A673 (cell line): Measurements from ENCODE around the gene REC114. TPM values are rescaled to one million over a fixed set of nuclear protein-coding genes. Genes with fewer than 3 reads are reported as not detected.

Experiments used
- BruUV-seq: library from RNA; stranded (reverse); fragments of 400-500 nt; replicated peaks from 2 replicates; lab custom pipeline; 2021; lab: Mats Ljungman, UMichigan
- CTCF ChIA-PET: fragments of 300-600 bp; sonication (Branson Sonifier 250); formaldehyde crosslinking; loops from one replicate; lab custom pipeline; 2022; ENCODE audit warnings: antibody characterized with exemption; lab: Charles Lee
- POLR2A ChIA-PET: fragments of 300-600 bp; sonication (Branson Sonifier 250); formaldehyde crosslinking; loops from one replicate; lab custom pipeline; 2022; ENCODE audit warnings: antibody characterized with exemption; ENCODE audit not compliant: low non-redundant PET; lab: Charles Lee
- DNase-seq: peaks from one replicate; pipeline ENCODE4 v3.0.0-alpha.2; 2015; ENCODE audit warnings: low spot score
- H3K27ac ChIP-seq: fragments of 200-600 bp; sonication (generic); 2 replicates; pipeline ENCODE4 v1.5.1; 2016; ENCODE audit warnings: mixed run types, low read depth, mild to moderate bottlenecking, mixed read lengths, antibody characterized with exemption, low read length; ENCODE audit not compliant: poor library complexity, severe bottlenecking
- H3K27me3 ChIP-seq: fragments of 200-600 bp; sonication (generic); replicated peaks from 2 replicates; pipeline ENCODE4 v1.6.1; 2017; ENCODE audit warnings: mixed run types, low read depth, mild to moderate bottlenecking, mixed read lengths, antibody characterized with exemption, low read length; ENCODE audit not compliant: insufficient read depth, poor library complexity
- H3K36me3 ChIP-seq: fragments of 200-600 bp; sonication (generic); 2 replicates; pipeline ENCODE4 v1.6.1; 2016; ENCODE audit warnings: mixed run types, mild to moderate bottlenecking, mixed read lengths, antibody characterized with exemption, low read length; ENCODE audit not compliant: insufficient read depth, poor library complexity, severe bottlenecking
- H3K4me1 ChIP-seq: fragments of 200-600 bp; sonication (generic); 2 replicates; pipeline ENCODE4 v1.6.1; 2017; ENCODE audit warnings: mixed run types, mild to moderate bottlenecking, mixed read lengths, antibody characterized with exemption, low read length; ENCODE audit not compliant: insufficient read depth, poor library complexity, severe bottlenecking
- H3K4me3 ChIP-seq: fragments of 200-600 bp; sonication (generic); 2 replicates; pipeline ENCODE4 v1.5.1; 2016; ENCODE audit warnings: low read depth, mixed run types, mild to moderate bottlenecking, mixed read lengths, low read length; ENCODE audit not compliant: poor library complexity, severe bottlenecking
- H3K9me3 ChIP-seq: fragments of 200-600 bp; sonication (generic); 2 replicates; pipeline ENCODE4 v1.6.1; 2016; ENCODE audit warnings: mixed run types, low read depth, mild to moderate bottlenecking, mixed read lengths, antibody characterized with exemption, low read length; ENCODE audit not compliant: poor library complexity, severe bottlenecking
- EZH2 ChIP-seq: fragments of 200-600 bp; sonication (generic); IDR thresholded peaks from 2 replicates; pipeline ENCODE4 v1.6.1; 2017; ENCODE audit warnings: borderline replicate concordance, low read depth, mild to moderate bottlenecking, mixed read lengths, antibody characterized with exemption, low read length; ENCODE audit not compliant: poor library complexity, severe bottlenecking
- intact Hi-C: fragments of 100-400 bp; cut with micrococcal nuclease; formaldehyde crosslinking; loops from one replicate; pipeline ENCODE4 v1.10.0; 2022; ENCODE audit not compliant: unreplicated experiment
- total RNA-seq: library from RNA; stranded (reverse); gene quantifications from 2 replicates; pipeline ENCODE4 v1.2.3, GENCODE V29; 2021
- TF ChIP-seq, protein P1 (sequence below): fragments of 300-800, 200-600 bp; sonication (generic); conservative IDR thresholded peaks from 2 replicates; pipeline ENCODE4 v1.5.1; 2017; ENCODE audit warnings: low read depth, mild to moderate bottlenecking, antibody characterized with exemption, low read length, moderate library complexity, mixed read lengths

The REC114 gene
- total RNA-seq, 1 experiment from 2014 or later, result not detected

DNA sequence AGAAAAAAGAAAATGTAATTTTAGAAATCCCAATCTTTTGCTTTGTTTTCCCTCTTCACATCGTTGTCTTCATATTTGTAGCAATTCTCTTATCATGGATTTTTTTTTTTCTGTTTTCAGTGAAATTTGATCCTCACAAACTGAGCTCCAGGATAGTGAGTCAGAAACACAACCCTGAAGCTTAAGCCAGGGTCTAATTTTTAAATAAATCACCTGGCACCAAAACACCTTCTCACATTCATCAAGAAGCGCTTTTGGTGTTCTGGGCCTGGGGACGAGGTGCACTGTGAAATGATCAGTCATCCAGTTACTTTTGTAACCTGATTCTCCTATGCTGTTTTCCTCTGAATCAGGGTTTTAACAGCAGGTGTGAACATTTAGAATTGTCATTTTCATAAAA lies 87.7 kb downstream of the REC114 start:
- Histone ChIP-seq H3K27ac (no peak overlapping the region), H3K4me3 (no peak overlapping the region), H3K27me3 (peaks cover 16% of the 10 kb centered on the region), H3K36me3 (no peaks in the 10 kb centered on the region), H3K9me3 (no peaks in the 10 kb centered on the region), H3K4me1 (no peaks in the 10 kb centered on the region)
- CTCF ChIA-PET, result no interaction called here
- intact Hi-C loops, result no loop called here
- BruUV-seq, result no TSS peak
- TF ChIP-seq EZH2, result no peak
- TF ChIP-seq, protein P1, sequence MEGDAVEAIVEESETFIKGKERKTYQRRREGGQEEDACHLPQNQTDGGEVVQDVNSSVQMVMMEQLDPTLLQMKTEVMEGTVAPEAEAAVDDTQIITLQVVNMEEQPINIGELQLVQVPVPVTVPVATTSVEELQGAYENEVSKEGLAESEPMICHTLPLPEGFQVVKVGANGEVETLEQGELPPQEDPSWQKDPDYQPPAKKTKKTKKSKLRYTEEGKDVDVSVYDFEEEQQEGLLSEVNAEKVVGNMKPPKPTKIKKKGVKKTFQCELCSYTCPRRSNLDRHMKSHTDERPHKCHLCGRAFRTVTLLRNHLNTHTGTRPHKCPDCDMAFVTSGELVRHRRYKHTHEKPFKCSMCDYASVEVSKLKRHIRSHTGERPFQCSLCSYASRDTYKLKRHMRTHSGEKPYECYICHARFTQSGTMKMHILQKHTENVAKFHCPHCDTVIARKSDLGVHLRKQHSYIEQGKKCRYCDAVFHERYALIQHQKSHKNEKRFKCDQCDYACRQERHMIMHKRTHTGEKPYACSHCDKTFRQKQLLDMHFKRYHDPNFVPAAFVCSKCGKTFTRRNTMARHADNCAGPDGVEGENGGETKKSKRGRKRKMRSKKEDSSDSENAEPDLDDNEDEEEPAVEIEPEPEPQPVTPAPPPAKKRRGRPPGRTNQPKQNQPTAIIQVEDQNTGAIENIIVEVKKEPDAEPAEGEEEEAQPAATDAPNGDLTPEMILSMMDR, result no peak
- DNase-seq, result no peak
- POLR2A ChIA-PET, result no interaction called here

DNA sequence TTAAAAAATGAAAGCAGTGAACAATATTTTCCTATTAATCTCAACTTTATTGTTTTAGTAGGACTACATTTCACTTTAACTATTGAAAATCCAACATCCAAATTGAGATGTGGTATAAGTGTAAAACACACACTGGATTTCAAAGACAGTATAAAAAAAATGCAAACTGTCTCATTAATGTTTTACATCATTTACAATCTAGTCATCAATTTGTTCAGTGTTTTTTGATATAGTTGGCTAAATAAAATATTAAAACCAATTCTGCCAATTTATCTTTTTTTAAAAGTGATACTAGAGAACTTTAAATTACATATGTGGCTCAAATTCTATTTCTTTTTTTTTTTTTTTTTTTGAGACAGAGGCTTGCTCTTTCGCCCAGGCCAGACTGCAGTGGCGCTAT lies 95.2 kb downstream of the REC114 start:
- no TSS peak for BruUV-seq
- CTCF ChIA-PET, result no interaction called here
- no peak for TF ChIP-seq EZH2
- TF ChIP-seq, protein P1, result no peak

DNA sequence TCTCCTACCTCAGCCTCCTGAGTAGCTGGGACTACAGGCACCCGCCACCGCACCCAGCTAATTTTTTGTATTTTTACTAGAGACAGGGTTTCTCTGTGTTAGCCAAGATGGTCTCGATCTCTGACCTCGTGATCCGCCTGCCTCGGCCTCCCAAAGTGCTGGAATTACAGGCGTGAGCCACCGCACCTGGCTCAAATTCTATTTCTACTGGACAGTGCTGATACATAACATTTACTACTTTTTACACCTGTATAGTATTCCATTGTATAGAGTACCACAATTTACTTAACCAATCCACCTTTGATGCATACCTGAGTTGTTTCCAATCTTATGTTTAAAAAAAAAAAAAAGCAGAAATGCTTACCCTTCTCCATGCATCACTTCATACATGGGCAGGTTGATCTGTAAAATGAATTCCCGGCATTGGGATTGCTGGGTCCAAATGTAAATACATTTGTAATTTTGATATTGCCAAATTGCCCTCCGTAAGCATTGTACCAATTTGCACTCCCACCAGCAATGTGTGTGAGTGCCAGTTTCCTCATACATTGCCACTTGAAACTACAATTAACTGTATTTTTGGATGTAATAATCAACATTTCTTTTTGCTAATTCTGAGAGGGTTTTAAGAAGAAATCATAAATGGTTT lies 95.7 kb downstream of the REC114 start:
- Histone ChIP-seq H3K36me3 (no peaks in the 10 kb centered on the region), H3K4me1 (no peaks in the 10 kb centered on the region), H3K9me3 (no peaks in the 10 kb centered on the region), H3K4me3 (no peak overlapping the region), H3K27me3 (no peaks in the 10 kb centered on the region), H3K27ac (no peak overlapping the region)
- no peak for DNase-seq
- no TSS peak for BruUV-seq
- ChIA-PET POLR2A (no interaction called here), CTCF (no interaction called here)
- intact Hi-C loops, result no loop called here
- no peak for TF ChIP-seq EZH2
- TF ChIP-seq, protein P1, result no peak

More for the DNA sequence above, 95.2 kb downstream of the REC114 start:
- Histone ChIP-seq H3K36me3 (no peaks in the 10 kb centered on the region), H3K4me1 (no peaks in the 10 kb centered on the region), H3K9me3 (no peaks in the 10 kb centered on the region), H3K27me3 (no peaks in the 10 kb centered on the region), H3K4me3 (no peak overlapping the region), H3K27ac (no peak overlapping the region)
- DNase-seq, result no peak
- POLR2A ChIA-PET, result no interaction called here
- intact Hi-C loops, result no loop called here
